Spleen (tissue), 7 donors: ENCODE measurements around the gene SEC14L2.

ENCODE experiments used
- POLR2A ChIP-seq, 3 donors: fragments of 450-650 bp; IDR thresholded peaks; one replicate each; pipeline ENCODE4 v1.5.1; 2017; ENCODE audit warnings: antibody characterized with exemption in 3 of 3, mild to moderate bottlenecking in 1 of 3
- POLR2AphosphoS5 ChIP-seq, 3 donors: sonication (generic); formaldehyde crosslinking; IDR thresholded peaks; one replicate each; pipeline ENCODE4 v1.5.1; 2017; ENCODE audit warnings: antibody characterized with exemption in 3 of 3
- TF ChIP-seq, protein P1 (sequence below), 11 experiments: fragments of 200-600 bp in 7 of 11; fragments of 450-650 bp in 4 of 11; sonication (generic) in 4 of 11; IDR thresholded peaks in 8 of 11; conservative IDR thresholded peaks in 3 of 11; 1 replicate in 7 of 11; 2 replicates in 4 of 11; pipeline versions ENCODE4 v1.4.0 to v1.8.0; 2016 to 2021; ENCODE audit warnings: antibody characterized with exemption in 11 of 11, inconsistent platforms in 4 of 11, mild to moderate bottlenecking in 1 of 11
- donor health status: DM: no; HTN: no; CAD: no; lungs with moderate emphysema.
- donor health status: DM: no; HTN: no; CAD: no.
- donor health status: DM: no; HTN: no; CAD: no.

DNA sequence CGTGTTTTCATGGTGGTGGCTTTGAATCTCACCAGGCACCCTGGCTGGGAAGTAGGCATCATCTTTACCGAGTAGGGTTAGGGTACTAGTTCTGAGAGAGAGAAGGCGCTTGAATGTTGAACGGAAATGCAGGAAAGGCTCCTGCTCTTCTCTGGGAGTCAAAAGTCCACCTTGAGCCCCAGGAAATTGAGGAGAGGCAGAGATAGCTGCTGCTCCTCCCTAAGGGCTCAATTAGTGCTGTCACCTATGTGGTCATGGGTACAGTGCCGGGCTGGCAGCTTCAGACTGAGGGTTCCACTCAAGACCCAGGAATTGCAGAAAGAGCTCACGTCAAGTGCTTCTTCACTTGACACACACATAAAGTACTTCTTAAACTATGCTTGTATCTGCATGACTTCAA lies 38.3 kb upstream of the SEC14L2 start:
- TF ChIP-seq, protein P1, sequence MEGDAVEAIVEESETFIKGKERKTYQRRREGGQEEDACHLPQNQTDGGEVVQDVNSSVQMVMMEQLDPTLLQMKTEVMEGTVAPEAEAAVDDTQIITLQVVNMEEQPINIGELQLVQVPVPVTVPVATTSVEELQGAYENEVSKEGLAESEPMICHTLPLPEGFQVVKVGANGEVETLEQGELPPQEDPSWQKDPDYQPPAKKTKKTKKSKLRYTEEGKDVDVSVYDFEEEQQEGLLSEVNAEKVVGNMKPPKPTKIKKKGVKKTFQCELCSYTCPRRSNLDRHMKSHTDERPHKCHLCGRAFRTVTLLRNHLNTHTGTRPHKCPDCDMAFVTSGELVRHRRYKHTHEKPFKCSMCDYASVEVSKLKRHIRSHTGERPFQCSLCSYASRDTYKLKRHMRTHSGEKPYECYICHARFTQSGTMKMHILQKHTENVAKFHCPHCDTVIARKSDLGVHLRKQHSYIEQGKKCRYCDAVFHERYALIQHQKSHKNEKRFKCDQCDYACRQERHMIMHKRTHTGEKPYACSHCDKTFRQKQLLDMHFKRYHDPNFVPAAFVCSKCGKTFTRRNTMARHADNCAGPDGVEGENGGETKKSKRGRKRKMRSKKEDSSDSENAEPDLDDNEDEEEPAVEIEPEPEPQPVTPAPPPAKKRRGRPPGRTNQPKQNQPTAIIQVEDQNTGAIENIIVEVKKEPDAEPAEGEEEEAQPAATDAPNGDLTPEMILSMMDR (IDR thresholded peaks at IDR 0.05 in 8 of 11, conservative IDR thresholded peaks at IDR 0.05 in 3 of 11) = no peak
- TF ChIP-seq POLR2A (IDR thresholded peaks at IDR 0.05) (no peak), POLR2AphosphoS5 (IDR thresholded peaks at IDR 0.05) (no peak)
